K562 (cell line): Measurements from ENCODE around the gene CEBPB.

Source experiments
- ETV6 ChIP-seq, 3 experiments: fragments of 150-350 bp in 1 of 3; sonication (generic) in 1 of 3; formaldehyde crosslinking in 1 of 3; IDR thresholded peaks; 2 replicates each; pipeline versions ENCODE4 v1.6.1 to v1.8.0; 2014 to 2022; ENCODE audit warnings: borderline replicate concordance in 2 of 3, low read depth in 2 of 3, antibody characterized with exemption in 1 of 3, low read length in 1 of 3, mild to moderate bottlenecking in 1 of 3, missing genetic modification reagents in 1 of 3
- FOS ChIP-seq: IDR thresholded peaks from 3 replicates; pipeline ENCODE4 v1.6.1; 2011; ENCODE audit not compliant: insufficient read length; ENCODE audit errors: extremely low read depth
- MAZ ChIP-seq, 2 experiments: fragments of 450-650 bp in 1 of 2; sonication (generic) in 1 of 2; formaldehyde crosslinking; IDR thresholded peaks in 1 of 2; conservative IDR thresholded peaks in 1 of 2; 2 replicates each; pipeline versions ENCODE4 v1.4.0 to v1.5.0; 2020; ENCODE audit warnings: mild to moderate bottlenecking in 1 of 2, missing genetic modification reagents in 1 of 2
- POLR2A ChIP-seq: fragments of 450-650 bp; conservative IDR thresholded peaks from 2 replicates; pipeline ENCODE4 v1.6.1; 2016
- RFX5 ChIP-seq: IDR thresholded peaks from 2 replicates; pipeline ENCODE4 v1.6.1; 2011; ENCODE audit warnings: low read depth, mild to moderate bottlenecking, improper control_type of control experiment, low read length
- TOE1 ChIP-seq, 2 experiments: fragments of 450-650 bp in 1 of 2; sonication (generic) in 1 of 2; formaldehyde crosslinking in 1 of 2; IDR thresholded peaks; 2 replicates each; pipeline versions ENCODE4 v1.7.1 to v1.8.0; 2016 to 2022; ENCODE audit warnings: borderline replicate concordance in 2 of 2, mild to moderate bottlenecking in 2 of 2, antibody characterized with exemption in 1 of 2, inconsistent platforms in 1 of 2, low read depth in 1 of 2, missing genetic modification reagents in 1 of 2, moderate library complexity in 1 of 2
- ZFX ChIP-seq: sonication (generic); formaldehyde crosslinking; IDR thresholded peaks from 2 replicates; pipeline ENCODE4 v1.8.0; 2022; ENCODE audit warnings: mild to moderate bottlenecking, missing genetic modification reagents, moderate library complexity
- ZNF24 ChIP-seq: fragments of 450-650 bp; IDR thresholded peaks from 2 replicates; pipeline ENCODE4 v1.6.1; 2016
- TF ChIP-seq, protein P1 (sequence below): sonication (generic); formaldehyde crosslinking; IDR thresholded peaks from 2 replicates; pipeline ENCODE4 v1.9.0; 2022; ENCODE audit warnings: mild to moderate bottlenecking, missing genetic modification reagents
- TF ChIP-seq, protein P2 (sequence below): fragments of 450-650 bp; formaldehyde crosslinking; IDR thresholded peaks from 2 replicates; pipeline ENCODE4 v1.4.0; 2022; ENCODE audit warnings: missing genetic modification characterization

DNA sequence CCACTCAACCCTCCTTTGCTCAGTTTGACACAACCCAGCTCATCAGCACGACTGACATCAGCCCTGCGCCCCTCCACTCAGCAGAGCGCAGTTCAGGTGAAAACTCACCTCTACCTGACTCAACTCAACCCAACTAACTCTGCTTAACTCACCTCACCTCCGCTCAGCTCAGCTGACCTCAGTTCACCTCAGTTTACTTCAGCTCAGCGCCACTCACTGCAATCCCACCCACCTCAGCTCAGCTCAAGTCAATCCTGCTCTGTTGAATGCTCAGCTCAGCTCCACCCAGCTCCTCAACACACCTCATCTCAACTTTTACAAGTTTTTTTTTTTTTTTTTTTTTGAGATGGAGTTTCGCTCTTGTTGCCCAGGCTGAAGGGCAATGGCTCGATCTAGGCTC, 39.6 kb downstream of the CEBPB start:
- TF ChIP-seq POLR2A (no peak), ZFX (CRISPR knock-in tag) (no peak), ZNF24 (no peak), TOE1 (IDR thresholded peaks at IDR 0.05; ENCODE audit: borderline replicate concordance) (no peak), TOE1 (CRISPR knock-in tag; IDR thresholded peaks at IDR 0.05; ENCODE audit: borderline replicate concordance, low read depth) (no peak), MAZ (CRISPR knock-in tag; conservative IDR thresholded peaks at IDR 0.05 in 1 of 2, IDR thresholded peaks at IDR 0.05 in 1 of 2) (no peak), FOS (no peak), RFX5 (no peak), ETV6 (IDR thresholded peaks at IDR 0.05; ENCODE audit: borderline replicate concordance in 1 of 2, low read depth in 2 of 2, low read length in 1 of 2) (no peak), ETV6 (CRISPR knock-in tag; IDR thresholded peaks at IDR 0.05; ENCODE audit: borderline replicate concordance) (no peak)
- TF ChIP-seq, protein P1, sequence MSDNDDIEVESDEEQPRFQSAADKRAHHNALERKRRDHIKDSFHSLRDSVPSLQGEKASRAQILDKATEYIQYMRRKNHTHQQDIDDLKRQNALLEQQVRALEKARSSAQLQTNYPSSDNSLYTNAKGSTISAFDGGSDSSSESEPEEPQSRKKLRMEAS (CRISPR knock-in tag) = no peak
- TF ChIP-seq, protein P2, sequence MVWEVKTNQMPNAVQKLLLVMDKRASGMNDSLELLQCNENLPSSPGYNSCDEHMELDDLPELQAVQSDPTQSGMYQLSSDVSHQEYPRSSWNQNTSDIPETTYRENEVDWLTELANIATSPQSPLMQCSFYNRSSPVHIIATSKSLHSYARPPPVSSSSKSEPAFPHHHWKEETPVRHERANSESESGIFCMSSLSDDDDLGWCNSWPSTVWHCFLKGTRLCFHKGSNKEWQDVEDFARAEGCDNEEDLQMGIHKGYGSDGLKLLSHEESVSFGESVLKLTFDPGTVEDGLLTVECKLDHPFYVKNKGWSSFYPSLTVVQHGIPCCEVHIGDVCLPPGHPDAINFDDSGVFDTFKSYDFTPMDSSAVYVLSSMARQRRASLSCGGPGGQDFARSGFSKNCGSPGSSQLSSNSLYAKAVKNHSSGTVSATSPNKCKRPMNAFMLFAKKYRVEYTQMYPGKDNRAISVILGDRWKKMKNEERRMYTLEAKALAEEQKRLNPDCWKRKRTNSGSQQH (CRISPR knock-in tag) = no peak
